Astrocyte (in vitro differentiated cells and primary cell): ENCODE results near the gene EZH1. TPM values are rescaled to one million over a fixed set of nuclear protein-coding genes. Genes with fewer than 3 reads are reported as not detected.

Experiments used
- DNase-seq: peaks from one replicate; pipeline ENCODE4 v3.0.0-alpha.2; 2010; ENCODE audit warnings: low read depth
- FAIRE-seq: peaks from 2 replicates; lab custom pipeline; 2011; peaks lifted over from hg19 to GRCh38; lab: Jason Lieb, UNC
- H2AFZ ChIP-seq: 2 replicates; pipeline ENCODE4 v1.6.0; 2012; ENCODE audit warnings: low read depth, low read length, inconsistent platforms
- H3K27ac ChIP-seq: 2 replicates; pipeline ENCODE4 v1.5.1; 2011; ENCODE audit warnings: low read depth, low read length, inconsistent platforms
- H3K27me3 ChIP-seq: 2 replicates; pipeline ENCODE4 v1.6.0; 2011; ENCODE audit warnings: low read length, inconsistent platforms; ENCODE audit not compliant: insufficient read depth
- H3K36me3 ChIP-seq: 2 replicates; pipeline ENCODE4 v1.5.1; 2011; ENCODE audit warnings: low read length, inconsistent platforms; ENCODE audit not compliant: insufficient read depth
- H3K4me1 ChIP-seq: 2 replicates; pipeline ENCODE4 v1.5.1; 2011; ENCODE audit warnings: low read length, inconsistent platforms; ENCODE audit not compliant: insufficient read depth
- H3K4me2 ChIP-seq: 2 replicates; pipeline ENCODE4 v1.6.0; 2012; ENCODE audit warnings: low read length, inconsistent platforms
- H3K4me3 ChIP-seq: 2 replicates; pipeline ENCODE4 v1.5.1; 2011; ENCODE audit warnings: low read depth, mild to moderate bottlenecking, low read length, inconsistent platforms; ENCODE audit not compliant: insufficient read depth
- H3K79me2 ChIP-seq: 2 replicates; pipeline ENCODE4 v1.6.0; 2012; ENCODE audit warnings: mild to moderate bottlenecking, low read length, inconsistent platforms; ENCODE audit not compliant: insufficient read depth
- H3K9ac ChIP-seq: 2 replicates; pipeline ENCODE4 v1.6.0; 2012; ENCODE audit warnings: mild to moderate bottlenecking, low read length, inconsistent platforms
- H3K9me3 ChIP-seq: 2 replicates; pipeline ENCODE4 v1.5.1; 2012; ENCODE audit warnings: low read depth, mild to moderate bottlenecking, low read length, inconsistent platforms; ENCODE audit not compliant: insufficient read depth
- H4K20me1 ChIP-seq: 2 replicates; pipeline ENCODE4 v1.6.0; 2012; ENCODE audit warnings: low read length, inconsistent platforms; ENCODE audit not compliant: insufficient read depth
- H3K27ac Mint-ChIP-seq: one replicate; pipeline ENCODE4 v1.8.0; 2021; ENCODE audit warnings: mild to moderate bottlenecking, mixed read lengths; ENCODE audit not compliant: unreplicated experiment
- H3K27me3 Mint-ChIP-seq: one replicate; pipeline ENCODE4 v1.8.0; 2021; ENCODE audit warnings: low read depth, mixed read lengths; ENCODE audit not compliant: unreplicated experiment
- H3K36me3 Mint-ChIP-seq: one replicate; pipeline ENCODE4 v1.8.0; 2021; ENCODE audit warnings: low read depth, mixed read lengths; ENCODE audit not compliant: unreplicated experiment
- H3K4me1 Mint-ChIP-seq: one replicate; pipeline ENCODE4 v1.8.0; 2021; ENCODE audit warnings: low read depth, mixed read lengths; ENCODE audit not compliant: unreplicated experiment
- H3K4me3 Mint-ChIP-seq: one replicate; pipeline ENCODE4 v1.8.0; 2021; ENCODE audit warnings: mild to moderate bottlenecking, moderate library complexity, mixed read lengths; ENCODE audit not compliant: unreplicated experiment
- H3K9me3 Mint-ChIP-seq: one replicate; pipeline ENCODE4 v1.8.0; 2021; ENCODE audit warnings: mild to moderate bottlenecking, mixed read lengths; ENCODE audit not compliant: unreplicated experiment
- EZH2 ChIP-seq: IDR thresholded peaks from 2 replicates; pipeline ENCODE4 v1.6.1; 2012; ENCODE audit warnings: mild to moderate bottlenecking, low read length, inconsistent platforms; ENCODE audit not compliant: insufficient read depth
- total RNA-seq: library from RNA; stranded (reverse); gene quantifications from 2 replicates; pipeline ENCODE4 v1.2.1, GENCODE V29; 2021
- TF ChIP-seq, protein P1 (sequence below): IDR thresholded peaks from 2 replicates; pipeline ENCODE4 v1.5.1; 2011; ENCODE audit warnings: low read depth, mild to moderate bottlenecking, inconsistent platforms, low read length, moderate library complexity; ENCODE audit not compliant: insufficient read depth

The EZH1 gene
- total RNA-seq, 1 donor from 2014 or later: 15.2 TPM

DNA sequence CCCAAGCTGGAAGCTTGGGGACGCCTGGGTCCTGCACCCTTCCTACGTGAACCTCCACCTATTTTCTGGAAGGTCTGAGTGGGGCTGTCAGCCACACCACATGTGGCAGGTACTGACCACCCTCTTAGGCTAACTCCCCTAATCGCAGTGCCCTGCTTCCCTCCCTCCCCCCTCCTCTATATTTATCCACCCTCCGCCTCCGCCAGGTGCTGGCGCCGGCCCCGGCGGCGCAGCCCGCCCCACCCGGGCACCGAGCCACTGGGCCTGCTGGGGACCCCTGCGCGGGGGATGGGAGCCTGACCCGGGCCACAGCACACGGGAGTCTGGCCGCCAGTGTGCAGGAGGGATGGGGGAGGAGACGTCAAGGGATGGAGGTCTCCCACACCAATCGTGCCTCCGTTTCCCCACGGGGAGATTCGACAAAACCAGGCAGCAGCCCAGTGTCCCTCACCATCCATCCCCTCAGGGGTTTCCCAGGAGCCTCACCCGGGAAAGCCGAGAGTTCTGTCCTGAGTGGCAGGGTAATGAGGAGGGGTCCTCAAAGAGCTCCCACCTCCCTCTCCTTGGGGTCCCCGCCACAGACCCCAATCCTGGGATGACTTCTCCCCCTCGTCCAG lies 69.4 kb downstream of the EZH1 start:
- H4K20me1 ChIP-seq: peaks cover 53% of the 10 kb centered on the region
- H3K79me2 ChIP-seq: peaks cover 23% of the 10 kb centered on the region
- Mint-ChIP-seq H3K27ac (no peak overlapping the region), H3K36me3 (peaks cover 8% of the 10 kb centered on the region), H3K4me3 (peak overlapping the region; percentile 88), H3K9me3 (no peaks in the 10 kb centered on the region), H3K27me3 (peaks cover 6% of the 10 kb centered on the region), H3K4me1 (peaks cover 11% of the 10 kb centered on the region)
- TF ChIP-seq EZH2: no peak
- TF ChIP-seq, protein P1, sequence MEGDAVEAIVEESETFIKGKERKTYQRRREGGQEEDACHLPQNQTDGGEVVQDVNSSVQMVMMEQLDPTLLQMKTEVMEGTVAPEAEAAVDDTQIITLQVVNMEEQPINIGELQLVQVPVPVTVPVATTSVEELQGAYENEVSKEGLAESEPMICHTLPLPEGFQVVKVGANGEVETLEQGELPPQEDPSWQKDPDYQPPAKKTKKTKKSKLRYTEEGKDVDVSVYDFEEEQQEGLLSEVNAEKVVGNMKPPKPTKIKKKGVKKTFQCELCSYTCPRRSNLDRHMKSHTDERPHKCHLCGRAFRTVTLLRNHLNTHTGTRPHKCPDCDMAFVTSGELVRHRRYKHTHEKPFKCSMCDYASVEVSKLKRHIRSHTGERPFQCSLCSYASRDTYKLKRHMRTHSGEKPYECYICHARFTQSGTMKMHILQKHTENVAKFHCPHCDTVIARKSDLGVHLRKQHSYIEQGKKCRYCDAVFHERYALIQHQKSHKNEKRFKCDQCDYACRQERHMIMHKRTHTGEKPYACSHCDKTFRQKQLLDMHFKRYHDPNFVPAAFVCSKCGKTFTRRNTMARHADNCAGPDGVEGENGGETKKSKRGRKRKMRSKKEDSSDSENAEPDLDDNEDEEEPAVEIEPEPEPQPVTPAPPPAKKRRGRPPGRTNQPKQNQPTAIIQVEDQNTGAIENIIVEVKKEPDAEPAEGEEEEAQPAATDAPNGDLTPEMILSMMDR: no peak
- H3K27me3 ChIP-seq: no peaks in the 10 kb centered on the region
- no peak for DNase-seq
- peak overlapping the region; percentile 86 for H3K9ac ChIP-seq
- no peaks in the 10 kb centered on the region for H3K9me3 ChIP-seq
- peak overlapping the region; percentile 91 for H3K4me3 ChIP-seq
- H2AFZ ChIP-seq: no peak overlapping the region
- H3K27ac ChIP-seq: no peak overlapping the region
- peaks cover 52% of the 10 kb centered on the region for H3K4me1 ChIP-seq
- FAIRE-seq: no peak
- H3K4me2 ChIP-seq: peak overlapping the region; percentile 90
- no peaks in the 10 kb centered on the region for H3K36me3 ChIP-seq

DNA sequence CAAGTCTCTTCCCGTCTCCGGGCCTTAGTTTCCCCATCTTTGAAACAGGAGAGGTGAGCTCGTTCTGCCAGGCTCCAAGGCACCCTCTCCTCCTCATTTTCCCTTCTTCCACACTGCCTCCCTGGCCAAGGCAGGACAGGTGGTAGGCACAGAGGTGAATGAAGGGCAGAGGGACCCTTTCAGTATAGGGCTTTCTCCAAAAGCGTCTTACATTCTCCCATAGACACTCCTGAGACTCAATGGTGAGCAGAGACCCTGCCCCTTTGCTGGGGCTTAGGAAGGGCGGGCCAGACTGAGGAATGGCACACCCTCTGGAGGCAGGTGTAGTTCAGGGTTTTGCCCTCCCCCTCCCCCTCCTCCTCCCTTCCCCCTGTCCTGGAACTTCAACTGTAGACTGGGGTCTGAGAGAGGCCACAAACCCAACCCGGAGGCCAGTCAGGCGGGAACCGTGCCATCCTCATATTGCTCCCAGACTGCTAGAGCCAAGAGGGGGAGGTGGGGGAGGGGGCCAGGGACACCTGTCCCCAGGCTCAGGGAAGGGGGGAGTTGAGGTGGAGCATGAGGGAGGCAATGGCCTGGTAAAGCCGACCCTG lies 70.0 kb downstream of the EZH1 start:
- DNase-seq: no peak
- Histone ChIP-seq H3K27me3 (no peaks in the 10 kb centered on the region), H3K36me3 (no peaks in the 10 kb centered on the region), H3K79me2 (peaks cover 23% of the 10 kb centered on the region), H4K20me1 (peaks cover 56% of the 10 kb centered on the region), H3K4me2 (peak overlapping the region; percentile 90), H3K4me1 (peaks cover 46% of the 10 kb centered on the region), H3K9me3 (no peaks in the 10 kb centered on the region), H2AFZ (no peak overlapping the region), H3K4me3 (peak overlapping the region; percentile 91), H3K27ac (no peak overlapping the region), H3K9ac (no peak overlapping the region)
- H3K4me1 Mint-ChIP-seq: peaks cover 9% of the 10 kb centered on the region
- H3K27ac Mint-ChIP-seq: peak overlapping the region; percentile 24
- FAIRE-seq: no peak
- no peak for TF ChIP-seq EZH2
- TF ChIP-seq, protein P1: no peak
- H3K36me3 Mint-ChIP-seq: peaks cover 11% of the 10 kb centered on the region
- H3K27me3 Mint-ChIP-seq: peaks cover 6% of the 10 kb centered on the region
- H3K4me3 Mint-ChIP-seq: peak overlapping the region; percentile 77
- no peaks in the 10 kb centered on the region for H3K9me3 Mint-ChIP-seq
